ENCODE results near the gene RARB.

The RARB gene

DNA sequence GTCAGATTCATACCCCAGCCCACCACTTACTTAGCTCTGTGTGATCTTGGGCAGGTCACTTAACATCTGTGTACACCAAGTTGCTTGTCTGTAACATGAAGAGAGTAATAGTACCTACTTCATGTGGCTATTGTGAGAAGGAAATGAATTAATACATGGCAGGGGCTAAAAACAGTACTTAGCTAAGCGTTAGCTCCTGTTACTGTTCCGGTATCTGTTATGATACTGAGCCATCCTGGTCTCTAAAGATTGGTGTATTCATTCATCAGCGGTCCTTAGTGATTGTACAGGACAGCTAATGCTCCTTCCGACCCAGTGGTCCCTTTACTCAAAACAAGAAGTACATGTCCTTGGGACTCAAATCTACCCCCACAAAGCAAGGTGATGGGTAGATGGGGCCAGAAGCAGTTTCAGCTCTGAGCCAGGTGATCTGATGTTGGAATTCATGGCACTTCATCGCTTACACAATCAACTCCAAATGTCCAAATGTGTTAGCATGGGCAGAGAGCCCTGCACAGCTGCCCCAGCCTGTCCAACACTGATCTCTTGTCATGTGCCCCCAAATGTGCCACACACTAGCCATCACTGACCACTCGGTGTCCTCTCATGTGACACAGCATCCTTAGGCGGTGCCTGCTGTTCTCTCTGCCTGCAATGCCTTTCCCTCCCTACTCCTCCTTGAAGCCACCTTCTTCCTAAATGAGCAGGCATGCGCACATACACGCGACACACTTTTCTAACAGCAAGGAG is 84.1 kb downstream of the RARB start:
- Histone ChIP-seq H3K36me3 (ENCODE audit: insufficient read depth, insufficient read length, low read length) (no peaks in the 10 kb centered on the region), H3K4me1 (ENCODE audit: insufficient read depth, insufficient read length) (peaks cover 2% of the 10 kb centered on the region), H3K9me3 (ENCODE audit: insufficient read depth, low read length) (no peaks in the 10 kb centered on the region), H3K4me3 (ENCODE audit: insufficient read length, low read depth) (no peak overlapping the region), H3K27me3 (ENCODE audit: insufficient read depth, insufficient read length) (no peaks in the 10 kb centered on the region), H3K9ac (ENCODE audit: insufficient read length, low read depth) (no peak overlapping the region)
- no peak for TF ChIP-seq YY1 (IDR thresholded peaks at IDR 0.05; ENCODE audit: insufficient read depth, insufficient read length)
- TF ChIP-seq ZNF274 (IDR thresholded peaks at IDR 0.05; ENCODE audit: low read depth, low read length) = no peak
- TF ChIP-seq SUZ12 (IDR thresholded peaks at IDR 0.05; ENCODE audit: extremely low read depth, insufficient read depth, insufficient read length) = no peak
- no peak for DNase-seq (ENCODE audit: low read depth, low spot score)

DNA sequence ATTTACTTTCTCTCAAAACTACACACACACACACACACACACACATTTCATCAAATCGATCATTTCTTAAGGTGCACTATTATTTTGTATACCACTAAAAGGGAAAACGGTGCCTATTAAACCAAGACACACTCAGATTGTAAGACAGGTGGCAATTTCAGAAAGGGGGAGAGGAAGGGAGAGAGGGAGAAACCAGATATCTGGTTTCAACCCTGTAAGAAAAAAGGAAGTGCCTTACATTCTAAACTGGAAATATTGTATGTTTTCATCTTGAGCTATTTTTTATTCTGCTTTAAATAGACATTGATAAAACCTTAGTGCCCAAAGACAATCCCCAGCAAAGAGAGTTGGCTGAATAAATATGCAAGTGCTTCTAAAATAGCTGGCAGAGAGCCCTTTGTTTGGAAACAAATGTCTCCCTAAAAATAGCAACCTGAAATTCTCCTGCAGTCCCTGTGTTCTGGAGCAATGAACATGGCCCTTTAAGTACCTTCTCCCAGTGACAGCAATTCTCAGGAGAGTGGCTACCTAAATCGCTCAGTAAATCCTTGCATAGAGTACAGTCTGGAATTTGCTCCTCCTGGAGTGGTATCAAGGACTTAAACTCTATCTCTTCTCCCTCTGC is 85.7 kb downstream of the RARB start:
- peak; percentile 6 for DNase-seq (ENCODE audit: low read depth, low spot score)
- Histone ChIP-seq H3K9me3 (ENCODE audit: insufficient read depth, low read length) (no peaks in the 10 kb centered on the region), H3K4me3 (ENCODE audit: insufficient read length, low read depth) (no peak overlapping the region), H3K4me1 (ENCODE audit: insufficient read depth, insufficient read length) (no peaks in the 10 kb centered on the region), H3K27me3 (ENCODE audit: insufficient read depth, insufficient read length) (no peaks in the 10 kb centered on the region), H3K9ac (ENCODE audit: insufficient read length, low read depth) (no peak overlapping the region), H3K36me3 (ENCODE audit: insufficient read depth, insufficient read length, low read length) (no peaks in the 10 kb centered on the region)
- no peak for TF ChIP-seq YY1 (IDR thresholded peaks at IDR 0.05; ENCODE audit: insufficient read depth, insufficient read length)
- TF ChIP-seq SUZ12 (IDR thresholded peaks at IDR 0.05; ENCODE audit: extremely low read depth, insufficient read depth, insufficient read length) = no peak
- TF ChIP-seq ZNF274 (IDR thresholded peaks at IDR 0.05; ENCODE audit: low read depth, low read length) = no peak

DNA sequence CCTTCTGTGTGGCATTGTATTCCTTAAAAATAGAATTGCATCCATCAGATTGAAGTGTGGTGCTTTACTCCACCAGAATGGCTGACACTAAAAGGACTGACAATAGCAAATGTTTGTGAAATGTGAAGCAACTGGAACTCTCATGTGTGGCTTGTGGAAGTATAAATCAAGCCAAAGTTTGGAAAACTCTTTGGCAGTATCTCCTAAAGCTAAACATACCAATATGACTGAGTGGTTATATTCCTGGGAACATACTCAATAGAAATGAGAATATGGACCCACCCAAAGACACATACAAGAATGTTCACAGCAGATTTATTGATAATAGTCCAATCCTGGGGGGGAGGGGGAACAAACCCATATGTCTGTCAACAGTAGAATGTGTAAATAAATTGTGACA is 87.1 kb downstream of the RARB start:
- no peak for DNase-seq (ENCODE audit: low read depth, low spot score)
- Histone ChIP-seq H3K9ac (ENCODE audit: insufficient read length, low read depth) (no peak overlapping the region), H3K36me3 (ENCODE audit: insufficient read depth, insufficient read length, low read length) (no peaks in the 10 kb centered on the region), H3K27me3 (ENCODE audit: insufficient read depth, insufficient read length) (no peaks in the 10 kb centered on the region), H3K9me3 (ENCODE audit: insufficient read depth, low read length) (no peaks in the 10 kb centered on the region), H3K4me1 (ENCODE audit: insufficient read depth, insufficient read length) (no peaks in the 10 kb centered on the region), H3K4me3 (ENCODE audit: insufficient read length, low read depth) (no peak overlapping the region)
- TF ChIP-seq ZNF274 (IDR thresholded peaks at IDR 0.05; ENCODE audit: low read depth, low read length) = no peak
- TF ChIP-seq SUZ12 (IDR thresholded peaks at IDR 0.05; ENCODE audit: extremely low read depth, insufficient read depth, insufficient read length) = no peak
- TF ChIP-seq YY1 (IDR thresholded peaks at IDR 0.05; ENCODE audit: insufficient read depth, insufficient read length) = no peak

DNA sequence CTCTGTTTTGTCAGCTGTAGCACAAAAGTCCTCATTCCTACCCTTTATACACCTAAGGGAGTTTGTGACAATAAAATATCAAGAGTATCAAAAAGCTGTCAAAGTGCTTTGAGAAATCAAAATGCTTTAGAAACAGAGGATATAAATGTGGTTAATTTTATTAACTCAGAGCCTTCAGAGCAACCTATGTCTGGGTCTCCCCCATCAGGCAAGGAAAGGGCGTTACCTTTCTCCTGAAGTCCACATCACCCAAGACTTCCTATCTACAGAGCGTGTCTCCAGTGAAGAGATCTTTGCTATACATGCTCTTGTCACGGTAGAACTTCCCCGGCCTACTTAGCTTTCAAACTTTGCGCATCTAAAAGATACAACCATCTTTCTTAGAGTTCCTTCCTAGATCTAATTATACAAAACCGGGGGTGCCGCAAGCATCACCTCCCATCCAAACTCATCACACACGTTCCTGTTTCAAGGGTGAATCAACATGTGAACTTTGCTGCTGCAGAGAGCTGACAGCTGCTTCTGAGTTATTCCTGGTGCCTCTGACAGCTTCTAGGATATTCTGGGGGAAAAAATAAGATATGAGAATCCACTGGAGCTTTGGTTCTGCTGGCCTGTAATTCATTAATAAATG is 93.0 kb downstream of the RARB start:
- Histone ChIP-seq H3K4me3 (ENCODE audit: insufficient read length, low read depth) (no peak overlapping the region), H3K9me3 (ENCODE audit: insufficient read depth, low read length) (no peaks in the 10 kb centered on the region), H3K4me1 (ENCODE audit: insufficient read depth, insufficient read length) (no peaks in the 10 kb centered on the region), H3K27me3 (ENCODE audit: insufficient read depth, insufficient read length) (no peaks in the 10 kb centered on the region), H3K36me3 (ENCODE audit: insufficient read depth, insufficient read length, low read length) (no peaks in the 10 kb centered on the region), H3K9ac (ENCODE audit: insufficient read length, low read depth) (no peak overlapping the region)
- no peak for DNase-seq (ENCODE audit: low read depth, low spot score)
- TF ChIP-seq ZNF274 (IDR thresholded peaks at IDR 0.05; ENCODE audit: low read depth, low read length) (no peak), YY1 (IDR thresholded peaks at IDR 0.05; ENCODE audit: insufficient read depth, insufficient read length) (no peak)

DNA sequence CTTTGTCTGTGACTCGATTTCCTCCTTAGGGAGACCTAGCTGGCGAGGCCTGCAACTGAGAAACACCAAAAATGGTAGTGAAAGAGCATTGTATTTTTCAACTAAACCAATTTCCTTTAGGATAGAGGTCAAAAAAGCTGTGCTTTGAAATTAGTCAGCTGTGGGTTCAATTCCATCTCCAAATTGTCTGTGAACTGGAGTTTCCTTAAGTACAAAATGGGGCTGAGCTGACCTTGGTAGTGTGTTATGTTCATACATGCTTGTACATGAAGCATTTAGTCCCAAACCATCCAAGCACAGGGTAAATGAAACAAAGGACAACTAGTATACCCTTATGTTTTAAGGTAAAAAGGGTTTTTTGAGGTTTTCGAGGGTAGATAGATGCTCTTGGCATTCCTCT is 99.3 kb downstream of the RARB start:
- Histone ChIP-seq H3K36me3 (ENCODE audit: insufficient read depth, insufficient read length, low read length) (no peaks in the 10 kb centered on the region), H3K9ac (ENCODE audit: insufficient read length, low read depth) (no peak overlapping the region), H3K4me3 (ENCODE audit: insufficient read length, low read depth) (no peak overlapping the region), H3K4me1 (ENCODE audit: insufficient read depth, insufficient read length) (peaks cover 3% of the 10 kb centered on the region), H3K27me3 (ENCODE audit: insufficient read depth, insufficient read length) (no peaks in the 10 kb centered on the region), H3K9me3 (ENCODE audit: insufficient read depth, low read length) (peaks cover 23% of the 10 kb centered on the region)
- TF ChIP-seq SUZ12 (IDR thresholded peaks at IDR 0.05; ENCODE audit: extremely low read depth, insufficient read depth, insufficient read length) (no peak), ZNF274 (IDR thresholded peaks at IDR 0.05; ENCODE audit: low read depth, low read length) (no peak), YY1 (IDR thresholded peaks at IDR 0.05; ENCODE audit: insufficient read depth, insufficient read length) (no peak)
- no peak for DNase-seq (ENCODE audit: low read depth, low spot score)

DNA sequence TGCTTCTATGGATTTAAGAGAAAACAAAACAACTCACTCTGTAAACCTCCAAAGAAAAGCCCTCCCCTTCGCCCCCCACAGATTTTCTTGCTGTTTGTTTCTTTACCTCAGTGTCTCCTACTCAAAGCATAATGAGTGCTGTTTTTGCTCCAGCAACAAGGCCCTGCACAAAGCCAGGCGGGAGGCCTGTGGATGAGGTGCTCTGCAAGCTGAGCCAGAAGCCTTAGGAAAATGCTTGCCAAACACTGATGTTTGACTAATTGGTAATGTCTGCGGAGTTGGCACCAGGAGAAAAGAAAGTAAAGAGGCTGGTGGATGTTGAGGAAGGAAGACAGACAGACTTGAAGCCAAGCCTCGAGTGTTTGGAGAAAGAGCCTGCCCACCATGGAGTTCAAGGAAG is 99.7 kb downstream of the RARB start:
- Histone ChIP-seq H3K36me3 (ENCODE audit: insufficient read depth, insufficient read length, low read length) (no peaks in the 10 kb centered on the region), H3K4me1 (ENCODE audit: insufficient read depth, insufficient read length) (peaks cover 3% of the 10 kb centered on the region), H3K4me3 (ENCODE audit: insufficient read length, low read depth) (no peak overlapping the region), H3K9me3 (ENCODE audit: insufficient read depth, low read length) (peaks cover 28% of the 10 kb centered on the region), H3K9ac (ENCODE audit: insufficient read length, low read depth) (no peak overlapping the region), H3K27me3 (ENCODE audit: insufficient read depth, insufficient read length) (no peaks in the 10 kb centered on the region)
- DNase-seq (ENCODE audit: low read depth, low spot score) = no peak
- TF ChIP-seq YY1 (IDR thresholded peaks at IDR 0.05; ENCODE audit: insufficient read depth, insufficient read length) (no peak), ZNF274 (IDR thresholded peaks at IDR 0.05; ENCODE audit: low read depth, low read length) (no peak), SUZ12 (IDR thresholded peaks at IDR 0.05; ENCODE audit: extremely low read depth, insufficient read depth, insufficient read length) (no peak)

DNA sequence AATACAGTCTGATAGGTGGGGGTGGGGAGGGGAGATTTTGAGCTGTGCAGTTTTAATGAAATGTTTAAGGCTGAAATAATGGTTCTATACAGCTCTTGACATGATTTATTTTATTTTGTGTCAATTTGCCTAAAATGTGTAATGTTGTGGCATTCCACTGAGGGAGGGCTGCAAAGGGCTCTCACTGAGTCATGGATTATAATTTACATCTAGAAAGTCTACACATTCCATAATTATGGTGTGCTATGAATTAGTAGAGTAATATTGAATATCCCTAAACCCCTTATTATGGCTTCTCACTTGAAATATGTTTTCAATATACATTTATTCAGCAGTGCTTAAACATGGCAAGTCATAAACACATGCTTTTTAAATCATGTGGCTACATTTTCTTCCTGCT is 103.9 kb downstream of the RARB start:
- peaks cover 3% of the 10 kb centered on the region for H3K4me1 ChIP-seq (ENCODE audit: insufficient read depth, insufficient read length)
- TF ChIP-seq SUZ12 (IDR thresholded peaks at IDR 0.05; ENCODE audit: extremely low read depth, insufficient read depth, insufficient read length) = no peak
- no peak for TF ChIP-seq ZNF274 (IDR thresholded peaks at IDR 0.05; ENCODE audit: low read depth, low read length)
- no peak for TF ChIP-seq YY1 (IDR thresholded peaks at IDR 0.05; ENCODE audit: insufficient read depth, insufficient read length)

More for the DNA sequence above, 103.9 kb downstream of the RARB start:
- H3K36me3 ChIP-seq (ENCODE audit: insufficient read depth, insufficient read length, low read length) = no peaks in the 10 kb centered on the region
- DNase-seq (ENCODE audit: low read depth, low spot score) = no peak
- no peak overlapping the region for H3K4me3 ChIP-seq (ENCODE audit: insufficient read length, low read depth)
- no peak overlapping the region for H3K9ac ChIP-seq (ENCODE audit: insufficient read length, low read depth)
- H3K27me3 ChIP-seq (ENCODE audit: insufficient read depth, insufficient read length) = no peaks in the 10 kb centered on the region
- peaks cover 35% of the 10 kb centered on the region for H3K9me3 ChIP-seq (ENCODE audit: insufficient read depth, low read length)

Data from NT2/D1 (cell line).